Esophagus muscularis mucosa (tissue), 3 donors: ENCODE data around the gene KRT16.

Experiments
- CTCF ChIP-seq, 3 experiments: fragments of 200-600 bp in 2 of 3; fragments of 450-650 bp in 1 of 3; sonication (generic) in 2 of 3; IDR thresholded peaks; one replicate each; pipeline ENCODE4 v1.5.1; 2017 to 2019; ENCODE audit warnings: antibody characterized with exemption in 3 of 3, mild to moderate bottlenecking in 2 of 3, moderate library complexity in 1 of 3
- POLR2A ChIP-seq: fragments of 450-650 bp; IDR thresholded peaks from one replicate; pipeline ENCODE4 v1.6.1; 2017; ENCODE audit warnings: antibody characterized with exemption, moderate library complexity, mild to moderate bottlenecking, low read depth
- POLR2AphosphoS5 ChIP-seq, 2 donors: sonication (generic); formaldehyde crosslinking; IDR thresholded peaks; one replicate each; pipeline ENCODE4 v1.6.1; 2017; ENCODE audit warnings: antibody characterized with exemption in 2 of 2

- TF ChIP-seq POLR2A (no peak), CTCF (IDR thresholded peaks at IDR 0.05) (no peak), POLR2AphosphoS5 (IDR thresholded peaks at IDR 0.05) (no peak)
Measured at GRCh38 chr17:41649923-41650519, 37.5 kb upstream of the KRT16 start.
